Stimulated activated CD8-positive, alpha-beta memory T cell treated with anti-CD3 and anti-CD28 coated beads, Interleukin-15, amount 100 ng/mL, for 4 hours (primary cell): ENCODE data around the gene SLCO1B1.
"Not testable (repeated sequence)": the region's sequence is repeated elsewhere in the genome, so short reads cannot be mapped to it uniquely, and the experiment has no call there.

Experiments
- DNase-seq, 2 donors: peaks; one replicate each; pipeline ENCODE4 v3.0.0-alpha.2; 2020; ENCODE audit warnings: low read depth in 2 of 2

SLCO1B1 gene, protein sequence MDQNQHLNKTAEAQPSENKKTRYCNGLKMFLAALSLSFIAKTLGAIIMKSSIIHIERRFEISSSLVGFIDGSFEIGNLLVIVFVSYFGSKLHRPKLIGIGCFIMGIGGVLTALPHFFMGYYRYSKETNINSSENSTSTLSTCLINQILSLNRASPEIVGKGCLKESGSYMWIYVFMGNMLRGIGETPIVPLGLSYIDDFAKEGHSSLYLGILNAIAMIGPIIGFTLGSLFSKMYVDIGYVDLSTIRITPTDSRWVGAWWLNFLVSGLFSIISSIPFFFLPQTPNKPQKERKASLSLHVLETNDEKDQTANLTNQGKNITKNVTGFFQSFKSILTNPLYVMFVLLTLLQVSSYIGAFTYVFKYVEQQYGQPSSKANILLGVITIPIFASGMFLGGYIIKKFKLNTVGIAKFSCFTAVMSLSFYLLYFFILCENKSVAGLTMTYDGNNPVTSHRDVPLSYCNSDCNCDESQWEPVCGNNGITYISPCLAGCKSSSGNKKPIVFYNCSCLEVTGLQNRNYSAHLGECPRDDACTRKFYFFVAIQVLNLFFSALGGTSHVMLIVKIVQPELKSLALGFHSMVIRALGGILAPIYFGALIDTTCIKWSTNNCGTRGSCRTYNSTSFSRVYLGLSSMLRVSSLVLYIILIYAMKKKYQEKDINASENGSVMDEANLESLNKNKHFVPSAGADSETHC

GRCh38 chr12:21130998-21131397 lies at the start of gene SLCO1B1:
TSS of gene SLCO1B1 (plus strand) at chr12:21131194. CDS start at chr12:21141575, 10,381 bp downstream.
- DNase-seq = no peak

- not testable (repeated sequence) for DNase-seq
Observed at GRCh38 chr12:21084753-21085152, 46.2 kb upstream of the SLCO1B1 start.

DNA sequence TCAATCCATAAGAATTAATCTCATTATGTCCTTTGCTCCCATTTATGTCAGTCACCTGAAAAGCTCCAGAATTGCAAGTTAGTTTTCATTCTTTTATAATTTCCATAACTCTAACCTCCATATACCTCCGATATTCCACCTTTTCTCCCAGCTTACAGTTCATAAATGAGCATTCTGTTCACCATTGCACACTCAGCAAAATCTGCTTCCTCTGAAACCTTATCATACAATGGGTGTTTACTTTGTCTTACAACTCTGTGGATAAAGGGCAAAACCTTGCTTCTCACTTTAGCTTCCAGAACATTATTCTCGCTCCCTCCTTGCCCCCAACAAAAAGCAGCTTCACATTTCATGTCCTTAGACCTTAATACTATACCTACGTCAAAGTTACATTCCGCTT lies 19.3 kb upstream of the SLCO1B1 start:
- DNase-seq = no peak

- no peak for DNase-seq
Observed at GRCh38 chr12:21113266-21113665, 17.7 kb upstream of the SLCO1B1 start.

DNA sequence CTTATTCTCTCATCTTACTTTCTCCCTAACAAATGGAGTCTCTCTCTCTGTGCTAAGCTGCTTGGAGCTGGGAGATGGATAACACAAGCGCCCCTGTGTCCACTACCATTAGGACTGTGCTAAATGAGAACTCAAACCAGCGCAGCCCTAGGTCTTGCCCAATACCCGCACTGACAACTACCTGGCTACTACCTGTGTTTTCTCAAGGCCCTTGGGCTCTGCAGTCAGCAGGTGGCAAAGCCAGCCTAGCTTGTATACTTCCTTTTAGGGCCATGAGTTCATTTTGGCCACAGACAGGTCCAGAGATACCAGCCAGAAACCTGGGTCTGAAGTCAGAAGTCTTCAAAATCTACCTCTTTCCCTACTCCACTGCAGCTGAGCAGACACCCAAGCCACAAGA lies 13.0 kb upstream of the SLCO1B1 start:
- no peak for DNase-seq

- no peak for DNase-seq
Observed at GRCh38 chr12:21118760-21119159, 12.2 kb upstream of the SLCO1B1 start.

DNA sequence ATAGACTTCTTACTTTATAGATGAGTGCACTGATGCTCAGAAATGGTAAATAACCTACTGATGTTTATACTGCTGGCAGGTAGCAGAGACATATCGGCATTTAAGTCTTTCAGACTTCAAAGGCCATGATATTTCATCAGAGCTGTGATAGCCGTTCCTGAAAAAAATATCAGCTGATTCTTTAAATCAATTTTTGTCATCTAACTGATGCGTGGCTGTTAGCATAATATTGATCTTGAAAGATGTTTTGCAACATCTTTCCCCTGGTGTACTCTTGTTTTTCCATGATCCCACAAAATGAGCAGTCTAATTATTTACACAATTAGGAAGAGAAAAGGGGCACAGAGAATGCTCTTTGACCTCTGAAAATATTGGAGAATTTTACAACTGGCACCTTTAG lies 1.6 kb upstream of the SLCO1B1 start:
- no peak for DNase-seq

DNA sequence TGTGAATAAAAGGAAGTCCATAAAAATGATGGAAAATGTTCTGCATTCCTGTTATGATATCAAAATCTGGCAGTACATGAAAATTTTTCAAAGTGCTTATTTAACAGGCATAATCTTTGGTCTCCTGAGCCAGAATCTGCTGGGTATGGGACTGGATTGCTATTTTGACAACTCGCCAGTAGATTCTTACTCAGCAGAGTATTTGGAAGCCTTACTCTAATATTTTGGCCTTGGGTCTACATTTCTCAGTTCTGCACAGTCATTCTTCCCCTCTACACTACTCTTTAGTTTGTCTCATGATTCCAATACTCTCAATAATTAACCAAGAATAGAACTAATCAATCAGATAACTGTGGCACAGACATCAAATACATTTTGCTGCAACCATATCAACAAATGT lies 1.1 kb upstream of the SLCO1B1 start:
- no peak for DNase-seq

DNA sequence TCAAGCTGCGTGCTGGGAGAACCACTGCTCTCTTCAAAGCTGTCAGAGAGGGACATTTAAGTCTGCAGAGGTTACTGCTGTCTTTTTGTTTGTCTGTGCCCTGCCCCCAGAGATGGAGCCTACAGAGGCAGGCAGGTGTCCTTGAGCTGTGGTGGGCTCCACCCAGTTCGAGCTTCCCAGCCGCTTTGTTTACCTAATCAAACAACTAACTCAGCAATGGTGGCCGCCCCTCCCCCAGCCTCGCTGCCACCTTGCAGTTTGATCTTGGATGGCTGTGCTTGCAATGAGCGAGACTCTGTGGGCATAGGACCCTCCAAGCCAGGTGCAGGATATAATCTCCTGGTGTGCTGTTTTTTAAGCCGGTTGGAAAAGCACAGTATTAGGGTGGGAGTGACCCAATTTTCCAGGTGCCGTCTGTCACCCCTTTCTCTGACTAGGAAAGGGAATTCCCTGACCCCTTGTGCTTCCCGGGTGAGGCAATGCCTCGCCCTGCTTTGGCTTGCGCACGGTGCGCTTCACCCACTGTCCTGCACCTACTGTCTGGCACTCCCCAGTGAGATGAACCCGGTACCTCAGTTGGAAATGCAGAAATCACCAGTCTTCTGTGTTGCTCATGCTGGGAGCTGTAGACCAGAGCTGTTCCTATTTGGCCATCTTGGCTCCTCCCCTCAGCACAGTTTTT lies 6.5 kb downstream of the SLCO1B1 start:
- DNase-seq = not testable (repeated sequence)

GRCh38 chr12:21138016-21138415 lies 7.0 kb downstream of the SLCO1B1 start:
- no peak for DNase-seq

GRCh38 chr12:21144309-21144708 lies 13.3 kb downstream of the SLCO1B1 start:
- no peak for DNase-seq

- not testable (repeated sequence) for DNase-seq
Observed at GRCh38 chr12:21149861-21150260, 18.9 kb downstream of the SLCO1B1 start.

DNA sequence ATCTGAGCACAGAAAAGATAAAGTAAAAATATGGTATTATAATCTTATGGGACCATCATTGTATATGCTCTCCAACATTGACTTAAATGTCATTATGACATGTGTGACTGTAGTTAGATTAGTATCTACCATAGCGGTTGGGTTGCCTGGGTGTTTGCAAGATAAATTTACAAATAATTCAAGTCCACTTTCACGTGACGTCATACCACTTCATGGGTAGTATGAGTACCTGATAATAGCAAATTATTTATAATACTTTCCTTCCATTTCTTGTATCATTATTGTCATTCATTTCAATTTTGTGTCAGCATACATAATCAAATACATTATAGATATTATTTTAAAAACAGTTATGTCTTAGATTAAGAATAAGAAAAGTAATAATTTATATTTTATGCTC lies 20.2 kb downstream of the SLCO1B1 start:
- no peak for DNase-seq

DNA sequence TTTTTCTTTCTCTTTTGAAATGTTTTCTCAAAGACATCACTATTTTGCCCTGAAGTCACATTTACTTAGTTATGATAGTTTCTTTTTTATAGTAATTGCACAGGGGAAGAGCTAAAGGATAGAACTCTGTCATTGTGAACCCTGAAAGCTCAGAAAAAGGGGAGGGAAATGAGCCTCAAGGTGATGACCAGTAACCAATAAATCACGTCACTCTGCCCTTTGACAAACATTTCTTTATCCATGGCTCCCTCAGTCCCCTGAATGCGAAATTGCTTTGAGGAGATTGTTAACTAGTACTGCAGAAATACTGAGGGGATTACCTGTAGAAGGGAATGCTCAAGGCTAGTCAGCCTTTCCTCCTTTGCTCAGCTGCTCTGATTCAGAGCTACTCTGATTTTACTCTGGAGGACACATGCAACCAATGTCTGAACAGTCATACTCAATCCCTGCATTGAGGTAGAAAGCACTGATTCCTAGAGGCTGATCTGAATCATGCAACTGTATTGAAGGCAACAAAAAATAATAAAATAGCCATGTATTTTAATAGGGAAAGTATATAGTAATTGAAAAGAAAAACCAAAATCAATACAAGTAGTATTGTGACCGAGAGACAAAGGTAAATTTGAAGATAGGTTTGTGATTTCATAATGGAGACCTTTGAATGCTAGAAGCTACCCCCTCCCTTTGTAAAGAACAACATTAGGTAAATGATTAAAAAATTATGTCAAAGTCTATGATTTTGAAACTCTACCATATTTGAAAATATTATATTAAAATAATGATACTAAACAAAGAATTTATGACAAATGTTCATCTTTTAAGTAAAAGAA lies 24.7 kb downstream of the SLCO1B1 start:
- no peak for DNase-seq

DNA sequence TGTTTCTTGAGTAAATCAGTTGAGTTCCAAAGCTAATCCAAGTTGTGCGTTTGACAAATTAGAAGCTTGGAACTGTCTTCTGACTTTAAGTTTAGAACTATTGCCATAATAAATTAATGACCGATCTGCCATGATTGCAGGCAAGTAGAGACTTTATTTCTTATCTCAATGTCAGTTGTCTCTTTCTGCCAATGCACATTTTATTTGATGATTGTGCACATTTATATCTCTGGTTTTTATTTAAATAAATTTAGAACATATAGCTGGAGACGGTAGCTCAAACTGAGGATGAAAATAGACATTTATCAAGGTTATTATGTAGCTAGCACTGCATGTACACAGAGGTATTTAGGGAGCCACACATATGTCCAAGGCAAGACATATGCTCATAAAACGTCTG lies 34.1 kb downstream of the SLCO1B1 start:
- no peak for DNase-seq

GRCh38 chr12:21169878-21170472 lies 39.0 kb downstream of the SLCO1B1 start:
- no peak for DNase-seq

- no peak for DNase-seq
Observed at GRCh38 chr12:21172079-21172478, 41.1 kb downstream of the SLCO1B1 start.

- no peak for DNase-seq
Observed at GRCh38 chr12:21183721-21184275, 52.8 kb downstream of the SLCO1B1 start.

- DNase-seq = no peak
Observed at GRCh38 chr12:21190016-21190415, 59.0 kb downstream of the SLCO1B1 start.

DNA sequence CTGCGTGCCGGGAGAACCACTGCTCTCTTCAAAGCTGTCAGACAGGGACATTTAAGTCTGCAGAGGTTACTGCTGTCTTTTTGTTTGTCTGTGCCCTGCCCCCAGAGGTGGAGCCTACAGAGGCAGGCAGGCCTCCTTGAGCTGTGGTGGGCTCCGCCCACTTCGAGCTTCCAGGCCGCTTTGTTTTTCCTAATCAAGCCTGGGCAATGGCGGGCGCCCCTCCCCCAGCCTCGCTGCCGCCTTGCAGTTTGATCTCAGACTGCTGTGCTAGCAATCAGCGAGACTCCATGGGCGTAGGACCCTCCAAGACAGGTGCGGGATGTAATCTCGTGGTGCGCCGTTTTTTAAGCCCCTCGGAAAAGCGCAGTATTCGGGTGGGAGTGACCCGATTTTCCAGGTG lies 83.4 kb downstream of the SLCO1B1 start:
- DNase-seq = not testable (repeated sequence)

DNA sequence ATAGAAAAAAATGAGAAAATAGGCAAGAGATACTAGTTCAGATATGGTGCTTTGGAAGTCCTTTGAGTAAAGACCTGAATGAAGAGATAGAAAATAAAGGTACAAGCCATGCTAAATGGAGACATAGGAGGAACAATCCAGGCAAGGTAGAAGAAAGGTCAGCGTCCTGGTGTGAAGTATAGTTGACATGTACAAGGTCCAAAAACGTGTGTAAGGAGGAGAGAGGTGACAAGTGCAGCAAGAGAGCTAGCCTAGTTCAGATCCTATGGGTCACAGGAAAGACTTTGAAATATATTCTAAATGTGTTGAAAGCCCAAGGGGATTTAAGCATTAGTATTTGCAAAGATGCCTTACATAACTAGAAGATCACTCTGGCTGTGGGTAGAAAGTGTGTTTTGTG lies 88.2 kb downstream of the SLCO1B1 start:
- DNase-seq = no peak
